GM12873 (cell line): ENCODE data around the gene PPL.

Source experiments
- TF ChIP-seq, protein P1 (sequence below): IDR thresholded peaks from 2 replicates; pipeline ENCODE4 v1.5.1; 2012; ENCODE audit warnings: low read depth, mild to moderate bottlenecking, moderate library complexity, low read length, control low read depth; ENCODE audit not compliant: insufficient read depth; ENCODE audit errors: missing control alignments

The PPL gene

GRCh38 chr16:4979164-4979563 is 42.2 kb upstream of the PPL start:
- TF ChIP-seq, protein P1, sequence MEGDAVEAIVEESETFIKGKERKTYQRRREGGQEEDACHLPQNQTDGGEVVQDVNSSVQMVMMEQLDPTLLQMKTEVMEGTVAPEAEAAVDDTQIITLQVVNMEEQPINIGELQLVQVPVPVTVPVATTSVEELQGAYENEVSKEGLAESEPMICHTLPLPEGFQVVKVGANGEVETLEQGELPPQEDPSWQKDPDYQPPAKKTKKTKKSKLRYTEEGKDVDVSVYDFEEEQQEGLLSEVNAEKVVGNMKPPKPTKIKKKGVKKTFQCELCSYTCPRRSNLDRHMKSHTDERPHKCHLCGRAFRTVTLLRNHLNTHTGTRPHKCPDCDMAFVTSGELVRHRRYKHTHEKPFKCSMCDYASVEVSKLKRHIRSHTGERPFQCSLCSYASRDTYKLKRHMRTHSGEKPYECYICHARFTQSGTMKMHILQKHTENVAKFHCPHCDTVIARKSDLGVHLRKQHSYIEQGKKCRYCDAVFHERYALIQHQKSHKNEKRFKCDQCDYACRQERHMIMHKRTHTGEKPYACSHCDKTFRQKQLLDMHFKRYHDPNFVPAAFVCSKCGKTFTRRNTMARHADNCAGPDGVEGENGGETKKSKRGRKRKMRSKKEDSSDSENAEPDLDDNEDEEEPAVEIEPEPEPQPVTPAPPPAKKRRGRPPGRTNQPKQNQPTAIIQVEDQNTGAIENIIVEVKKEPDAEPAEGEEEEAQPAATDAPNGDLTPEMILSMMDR = no peak

DNA sequence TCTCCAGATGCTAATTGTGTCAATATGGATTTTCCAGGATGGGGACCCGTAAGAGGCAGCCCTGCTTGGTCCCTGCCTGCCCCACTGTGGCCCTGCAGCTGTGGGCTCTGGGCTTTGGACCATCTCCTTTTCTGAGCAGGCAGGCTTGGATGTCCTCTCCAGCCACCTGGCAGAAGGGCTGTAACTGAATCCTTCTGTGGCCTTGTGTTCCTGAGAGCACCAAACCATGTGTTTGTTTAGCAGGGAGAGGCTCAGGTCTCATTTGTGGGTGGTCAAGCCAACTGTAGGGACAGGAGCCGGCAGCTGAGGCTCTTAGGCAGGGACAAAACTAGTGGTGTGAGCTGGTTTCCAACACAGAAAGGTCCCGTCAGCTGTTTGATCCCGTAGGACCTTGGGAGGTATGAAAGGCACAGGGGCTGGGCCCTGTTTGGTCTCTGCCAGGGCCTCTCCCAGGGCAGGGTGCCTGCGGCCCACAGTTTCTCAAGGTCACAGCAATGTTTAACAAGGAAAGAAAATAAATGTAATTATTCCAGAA is 39.7 kb upstream of the PPL start:
- TF ChIP-seq, protein P1 = no peak

DNA sequence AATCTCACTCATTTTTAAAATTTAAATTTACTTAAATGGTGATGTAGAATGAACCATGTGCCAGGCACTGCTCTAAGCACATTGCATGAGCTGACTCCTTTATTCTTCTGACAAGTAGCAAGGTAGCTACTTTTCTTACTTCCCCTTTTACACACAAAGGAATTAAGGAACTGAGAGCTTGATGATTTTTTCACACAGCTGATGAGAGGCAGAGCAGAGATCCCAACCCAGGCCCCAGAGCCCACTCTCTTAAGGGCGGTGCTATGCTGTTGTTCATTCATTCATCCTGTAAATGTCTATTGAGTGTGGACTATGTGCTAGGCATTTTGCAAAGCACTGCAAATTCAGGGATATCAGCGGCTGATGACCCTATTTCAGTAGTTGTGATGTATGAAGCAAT is 39.1 kb upstream of the PPL start:
- TF ChIP-seq, protein P1 = no peak

DNA sequence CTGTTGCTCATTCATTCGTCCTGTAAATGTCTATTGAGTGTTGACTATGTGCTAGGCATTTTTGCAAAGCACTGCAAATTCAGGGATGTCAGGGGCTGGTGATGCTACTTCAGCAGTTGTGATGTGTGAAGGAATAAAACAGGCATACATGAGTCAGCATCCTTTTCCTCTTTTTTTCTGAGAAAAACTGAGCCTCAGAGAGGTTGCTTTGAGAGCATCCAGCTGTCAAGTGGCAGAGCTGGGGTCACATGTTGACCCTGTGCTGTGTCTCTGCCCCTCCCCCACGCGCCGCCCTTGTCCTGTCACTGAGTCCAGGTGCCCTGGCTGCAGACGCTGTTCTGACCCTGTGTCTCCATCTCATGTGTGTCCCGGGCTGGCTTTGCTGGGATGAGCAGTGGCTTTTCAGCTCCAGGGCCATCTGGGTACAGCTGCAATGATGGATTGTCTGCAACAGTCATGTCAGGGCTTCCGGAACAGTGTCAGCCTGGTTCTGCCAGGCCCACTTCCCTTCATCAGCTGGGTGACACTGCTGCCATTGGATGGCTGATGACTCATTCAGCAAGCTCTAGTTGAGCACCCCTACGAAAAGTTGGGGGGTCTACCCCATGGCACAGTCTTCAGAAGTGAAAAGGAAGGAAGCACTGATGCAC is 36.1 kb upstream of the PPL start:
- TF ChIP-seq, protein P1 = no peak

GRCh38 chr16:4970010-4970409 is 33.1 kb upstream of the PPL start:
- TF ChIP-seq, protein P1 = no peak

DNA sequence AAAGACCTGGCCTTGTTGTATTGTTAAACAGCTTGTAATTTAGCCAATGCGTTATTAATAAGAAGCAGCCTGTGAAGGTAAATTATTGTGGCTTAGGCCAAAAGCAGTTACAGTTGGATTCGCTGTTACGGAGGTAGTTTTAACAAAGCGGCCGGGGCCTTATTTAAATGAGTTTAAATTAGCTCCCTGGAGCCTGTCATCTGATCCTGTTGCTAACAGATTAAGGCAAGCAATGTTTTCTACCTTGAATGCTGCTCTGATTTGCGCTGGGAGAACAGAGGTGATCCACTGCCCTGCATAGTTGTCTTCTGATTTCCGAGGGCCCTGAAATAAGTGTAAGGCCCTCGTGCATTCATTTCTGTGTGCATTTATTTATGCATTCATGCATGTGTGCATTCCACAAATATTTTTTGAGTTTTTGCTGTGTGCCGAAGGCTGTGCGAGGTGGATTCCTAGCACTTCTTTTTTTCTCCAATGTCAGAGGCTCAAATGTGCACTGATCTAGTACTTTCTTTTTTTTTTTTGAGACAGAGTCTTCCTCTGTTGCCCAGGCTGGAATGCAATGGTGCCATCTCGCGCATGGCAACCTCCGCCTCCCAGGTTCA is 32.0 kb upstream of the PPL start:
- TF ChIP-seq, protein P1 = no peak

DNA sequence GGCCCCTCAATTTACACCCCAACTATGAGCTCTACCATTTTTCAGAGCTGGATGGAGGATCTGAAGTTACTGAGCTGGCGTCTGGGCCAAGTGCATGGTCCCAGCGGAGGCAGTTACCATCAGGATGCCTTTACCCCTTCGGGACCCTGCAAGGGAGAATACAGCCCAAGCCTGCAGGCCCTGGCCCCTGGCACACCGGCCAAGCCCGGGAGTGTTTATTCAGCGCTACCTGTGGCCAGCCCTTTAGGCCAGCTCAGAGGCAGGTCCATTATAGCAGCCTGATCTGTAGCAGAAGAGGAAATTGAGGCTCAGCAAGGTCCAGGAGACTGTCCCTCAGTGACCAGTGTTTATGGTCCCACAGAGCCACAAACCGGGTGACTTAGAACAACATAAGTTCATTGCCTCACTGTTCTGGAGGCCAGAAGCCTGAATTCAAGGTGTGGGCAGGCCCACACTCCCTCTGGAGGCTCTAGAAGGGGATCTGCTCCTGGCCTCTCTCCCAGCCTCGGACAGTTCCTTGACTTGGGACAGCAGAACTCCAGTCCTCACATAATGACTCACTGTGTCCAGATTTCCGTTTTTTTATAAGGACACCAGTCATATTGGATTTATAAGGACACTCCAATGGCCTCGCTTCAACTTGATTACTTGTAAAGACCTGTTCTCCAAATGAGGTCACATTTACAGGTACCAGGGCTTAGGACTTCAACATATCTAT is 29.9 kb upstream of the PPL start:
- TF ChIP-seq, protein P1 = no peak
